ENCODE measurements around the gene FXYD6. TPM values are rescaled to one million over a fixed set of nuclear protein-coding genes. Genes with fewer than 3 reads are reported as not detected.

FXYD6 gene
- total RNA-seq, 2 donors from 2014 or later = 17.5 to 17.8 TPM

GRCh38 chr11:117830072-117830471, 46.4 kb downstream of the FXYD6 start:
- no peak for ATAC-seq (ENCODE audit: insufficient number of reproducible peaks, low FRiP score, low read depth)
- Histone ChIP-seq H3K27ac (no peak overlapping the region), H3K4me1 (ENCODE audit: control insufficient read depth in 1 of 2, low read depth in 2 of 2) (no peaks in the 10 kb centered on the region), H3K27me3 (replicated peaks; ENCODE audit: insufficient read depth) (no peaks in the 10 kb centered on the region), H3K9me3 (no peaks in the 10 kb centered on the region), H3K4me3 (no peak overlapping the region), H3K36me3 (no peaks in the 10 kb centered on the region)
- TF ChIP-seq CTCF (IDR thresholded peaks at IDR 0.05) = no peak
- DNase-seq (ENCODE audit: low spot score) = no peak

DNA sequence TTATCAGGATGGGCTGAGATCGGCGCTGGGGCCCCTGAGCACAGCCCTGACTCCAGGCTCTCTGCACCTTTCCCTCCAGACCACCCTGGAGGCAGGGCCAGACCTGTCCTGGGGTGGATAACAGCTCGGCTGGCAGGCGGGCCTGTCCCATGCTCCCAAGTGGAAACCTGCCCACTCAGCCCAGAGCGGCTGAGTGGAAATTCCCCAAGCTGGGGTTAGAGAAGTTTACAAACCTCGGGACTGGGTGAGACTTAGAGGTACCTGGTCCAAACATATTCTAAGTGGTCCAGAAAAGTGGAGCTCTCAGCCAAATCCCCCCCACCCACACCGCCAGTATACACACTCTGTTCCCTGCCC, 47.1 kb downstream of the FXYD6 start:
- Histone ChIP-seq H3K9me3 (no peaks in the 10 kb centered on the region), H3K27ac (no peak overlapping the region), H3K4me3 (no peak overlapping the region), H3K27me3 (replicated peaks; ENCODE audit: insufficient read depth) (no peaks in the 10 kb centered on the region), H3K36me3 (no peaks in the 10 kb centered on the region), H3K4me1 (ENCODE audit: control insufficient read depth in 1 of 2, low read depth in 2 of 2) (peaks cover 0 to under 1% of the 10 kb centered on the region in 2 donors)
- no peak for ATAC-seq (ENCODE audit: insufficient number of reproducible peaks, low FRiP score, low read depth)
- no peak for TF ChIP-seq CTCF (IDR thresholded peaks at IDR 0.05)
- no peak for DNase-seq (ENCODE audit: low spot score)

- ATAC-seq (ENCODE audit: insufficient number of reproducible peaks, low FRiP score, low read depth) = no peak
- no peak overlapping the region for H3K27ac ChIP-seq
These were observed 47.7 kb downstream of the FXYD6 start for GRCh38 chr11:117828611-117829368.

GRCh38 chr11:117827521-117828511, 48.6 kb downstream of the FXYD6 start:
- H3K27ac ChIP-seq = no peak overlapping the region
- no peak for TF ChIP-seq CTCF (IDR thresholded peaks at IDR 0.05)
- H3K27me3 ChIP-seq (replicated peaks; ENCODE audit: insufficient read depth) = no peaks in the 10 kb centered on the region
- H3K4me3 ChIP-seq = no peak overlapping the region
- DNase-seq (ENCODE audit: low spot score) (no peak), ATAC-seq (ENCODE audit: insufficient number of reproducible peaks, low FRiP score, low read depth) (no peak)
- no peaks in the 10 kb centered on the region for H3K36me3 ChIP-seq
- no peaks in the 10 kb centered on the region for H3K9me3 ChIP-seq
- H3K4me1 ChIP-seq (ENCODE audit: control insufficient read depth in 1 of 2, low read depth in 2 of 2) = peaks cover 2 to 3% of the 10 kb centered on the region in 2 donors

More at GRCh38 chr11:117828611-117829368, 47.7 kb downstream of the FXYD6 start:
- DNase-seq (ENCODE audit: low spot score) = peak; percentile 1
- Histone ChIP-seq H3K9me3 (no peaks in the 10 kb centered on the region), H3K4me3 (no peak overlapping the region), H3K4me1 (ENCODE audit: control insufficient read depth in 1 of 2, low read depth in 2 of 2) (peaks cover 0 to 3% of the 10 kb centered on the region in 2 donors), H3K36me3 (no peaks in the 10 kb centered on the region), H3K27me3 (replicated peaks; ENCODE audit: insufficient read depth) (no peaks in the 10 kb centered on the region)
- no peak for TF ChIP-seq CTCF (IDR thresholded peaks at IDR 0.05)

- no peaks in the 10 kb centered on the region for H3K9me3 ChIP-seq
- no peaks in the 10 kb centered on the region for H3K36me3 ChIP-seq
- DNase-seq (ENCODE audit: low spot score) (no peak), ATAC-seq (ENCODE audit: insufficient number of reproducible peaks, low FRiP score, low read depth) (no peak)
- H3K27me3 ChIP-seq (replicated peaks; ENCODE audit: insufficient read depth) = no peaks in the 10 kb centered on the region
- no peak overlapping the region for H3K27ac ChIP-seq
- no peak for TF ChIP-seq CTCF (IDR thresholded peaks at IDR 0.05)
- H3K4me3 ChIP-seq = no peak overlapping the region
- H3K4me1 ChIP-seq (ENCODE audit: control insufficient read depth in 1 of 2, low read depth in 2 of 2) = peaks cover 3% of the 10 kb centered on the region in 2 donors
These were observed 49.6 kb downstream of the FXYD6 start for GRCh38 chr11:117826832-117827231.

Data from thoracic aorta (tissue), 2 donors.